GM08714 (cell line): Measurements from ENCODE around the gene FLVCR1.
"Not testable (repeated sequence)": the region's sequence is repeated elsewhere in the genome, so short reads cannot be mapped to it uniquely, and the experiment has no call there.

Source experiments
- H3K4me3 ChIP-seq: fragments of 200-500 bp; sonication (Bioruptor generic); 2 replicates; pipeline ENCODE4 v1.5.1; 2014; ENCODE audit warnings: mild to moderate bottlenecking, low read length, inconsistent platforms
- ZNF274 ChIP-seq: IDR thresholded peaks from 2 replicates; pipeline ENCODE4 v1.6.1; 2012; ENCODE audit warnings: mild to moderate bottlenecking, low read depth, low read length

FLVCR1 gene

DNA sequence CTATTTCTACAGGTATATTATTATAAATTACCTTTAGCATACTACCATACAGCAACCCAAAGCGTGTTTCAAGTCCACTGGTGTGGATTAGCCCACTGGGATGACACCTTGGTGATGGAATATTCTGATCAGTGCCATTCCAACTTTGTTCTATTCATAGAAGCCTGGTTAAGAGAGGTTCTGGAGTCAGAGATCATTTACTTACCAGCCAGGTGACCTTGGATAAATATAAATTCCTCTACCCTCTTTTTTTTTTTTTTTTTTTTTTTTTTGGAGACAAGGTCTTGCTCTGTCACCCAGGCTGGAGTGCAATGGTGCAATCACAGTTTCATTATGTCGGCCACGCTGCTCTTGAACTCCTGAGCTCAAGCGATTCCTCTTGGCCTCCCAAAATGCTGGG lies 10.5 kb upstream of the FLVCR1 start, which contains the start of gene SPATA45:
Gene SPATA45 (minus strand): TSS at position 101 of the 400 bp plus-strand sequence. CDS start 11,500 bp downstream, outside the sequence.
- no peak for TF ChIP-seq ZNF274
- H3K4me3 ChIP-seq = no peak within 1 kb of the TSS

DNA sequence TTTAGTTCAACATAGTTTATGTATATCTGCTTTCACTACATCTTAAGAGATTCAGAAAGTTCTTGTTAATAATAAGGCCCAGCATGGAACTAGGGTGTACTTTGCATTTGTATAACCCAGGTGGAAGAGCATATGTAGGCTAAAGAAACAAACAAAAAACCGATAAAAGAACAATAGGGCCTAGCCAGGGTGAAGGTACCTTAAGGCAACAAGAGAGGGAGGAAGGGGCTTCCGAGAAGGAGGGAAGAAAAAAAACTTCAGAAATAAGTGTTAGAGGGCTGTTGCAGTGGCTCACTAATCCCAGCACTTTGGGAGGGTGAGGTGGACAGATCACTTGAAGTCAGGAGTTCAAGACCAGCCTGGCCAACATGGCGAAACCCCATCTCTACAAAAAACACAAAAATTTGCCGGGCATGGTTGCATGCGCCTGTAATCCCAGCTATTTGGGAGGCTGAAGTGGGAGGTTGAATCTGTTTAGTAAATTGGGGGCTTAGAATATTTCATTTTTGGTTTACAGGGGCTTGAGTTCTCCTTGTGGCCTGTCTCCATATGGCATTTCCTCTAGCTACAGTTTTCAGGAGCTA lies 5.9 kb upstream of the FLVCR1 start:
- no peak for TF ChIP-seq ZNF274
- no peak overlapping the region for H3K4me3 ChIP-seq

DNA sequence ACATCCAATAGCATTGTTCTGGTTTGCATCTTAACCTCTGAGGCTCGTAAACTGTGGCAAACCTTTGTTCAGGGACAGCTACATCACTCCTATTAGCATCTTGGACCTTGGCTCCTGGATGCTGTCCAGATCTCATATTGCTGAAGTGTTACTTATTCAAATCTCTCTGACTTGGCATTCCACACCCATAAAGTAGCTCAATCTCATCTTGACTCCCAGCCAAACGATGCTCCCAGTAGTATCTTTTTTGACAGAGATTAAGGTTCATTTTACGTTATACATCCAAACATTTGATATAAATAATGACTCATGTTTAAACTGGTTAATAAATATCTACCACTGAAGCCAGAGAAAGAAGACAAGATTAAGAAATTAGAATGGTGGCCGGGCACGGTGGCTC lies 4.4 kb upstream of the FLVCR1 start:
- TF ChIP-seq ZNF274 = no peak

DNA sequence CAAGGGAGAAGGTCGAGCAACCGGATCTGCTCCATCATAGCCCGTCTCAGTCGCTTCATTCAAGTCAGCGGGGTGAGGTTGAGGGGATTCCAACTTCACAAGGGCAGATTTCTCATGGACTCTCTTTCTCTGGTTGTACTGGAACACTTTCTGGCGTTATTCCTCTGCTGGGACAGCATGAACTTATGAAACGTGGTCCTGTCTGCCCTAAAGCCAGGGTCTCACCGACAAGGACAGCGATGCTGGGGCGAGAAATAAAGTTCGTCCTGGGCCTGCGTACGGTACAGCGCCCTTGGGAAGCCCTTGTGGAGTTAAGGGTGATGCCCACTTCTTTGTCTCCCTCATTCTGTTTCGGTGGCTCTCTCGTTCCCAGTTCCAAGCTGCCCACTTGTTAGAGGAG lies 1.3 kb upstream of the FLVCR1 start:
- no peak for TF ChIP-seq ZNF274
- H3K4me3 ChIP-seq = peak overlapping the region; percentile 94; the same call in 1 of the 2 replicates

More for the DNA sequence above, 4.4 kb upstream of the FLVCR1 start:
- H3K4me3 ChIP-seq = no peak overlapping the region

DNA sequence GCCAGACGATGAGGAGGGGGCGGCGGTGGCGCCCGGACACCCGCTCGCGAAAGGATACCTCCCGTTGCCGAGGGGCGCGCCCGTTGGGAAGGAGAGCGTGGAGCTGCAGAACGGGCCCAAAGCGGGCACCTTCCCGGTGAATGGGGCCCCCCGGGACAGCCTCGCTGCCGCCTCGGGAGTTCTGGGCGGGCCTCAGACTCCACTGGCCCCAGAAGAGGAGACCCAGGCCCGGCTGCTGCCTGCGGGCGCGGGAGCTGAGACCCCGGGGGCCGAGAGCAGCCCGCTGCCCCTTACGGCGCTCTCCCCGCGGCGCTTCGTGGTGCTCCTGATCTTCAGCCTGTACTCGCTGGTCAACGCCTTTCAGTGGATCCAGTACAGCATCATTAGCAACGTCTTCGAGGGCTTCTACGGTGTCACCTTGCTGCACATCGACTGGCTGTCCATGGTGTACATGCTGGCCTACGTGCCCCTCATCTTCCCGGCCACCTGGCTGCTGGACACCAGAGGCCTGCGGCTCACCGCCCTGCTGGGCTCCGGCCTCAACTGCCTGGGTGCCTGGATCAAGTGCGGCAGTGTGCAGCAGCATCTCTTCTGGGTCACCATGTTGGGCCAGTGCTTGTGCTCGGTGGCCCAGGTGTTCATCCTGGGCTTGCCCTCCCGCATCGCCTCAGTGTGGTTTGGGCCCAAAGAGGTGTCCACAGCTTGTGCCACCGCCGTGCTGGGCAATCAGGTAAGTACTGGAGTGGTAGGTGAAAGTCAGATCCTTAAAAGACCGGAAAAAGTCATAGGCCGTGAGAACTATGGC lies 588 bp downstream of the FLVCR1 start:
- H3K4me3 ChIP-seq = peak overlapping the region; percentile 94
- TF ChIP-seq ZNF274 = no peak

DNA sequence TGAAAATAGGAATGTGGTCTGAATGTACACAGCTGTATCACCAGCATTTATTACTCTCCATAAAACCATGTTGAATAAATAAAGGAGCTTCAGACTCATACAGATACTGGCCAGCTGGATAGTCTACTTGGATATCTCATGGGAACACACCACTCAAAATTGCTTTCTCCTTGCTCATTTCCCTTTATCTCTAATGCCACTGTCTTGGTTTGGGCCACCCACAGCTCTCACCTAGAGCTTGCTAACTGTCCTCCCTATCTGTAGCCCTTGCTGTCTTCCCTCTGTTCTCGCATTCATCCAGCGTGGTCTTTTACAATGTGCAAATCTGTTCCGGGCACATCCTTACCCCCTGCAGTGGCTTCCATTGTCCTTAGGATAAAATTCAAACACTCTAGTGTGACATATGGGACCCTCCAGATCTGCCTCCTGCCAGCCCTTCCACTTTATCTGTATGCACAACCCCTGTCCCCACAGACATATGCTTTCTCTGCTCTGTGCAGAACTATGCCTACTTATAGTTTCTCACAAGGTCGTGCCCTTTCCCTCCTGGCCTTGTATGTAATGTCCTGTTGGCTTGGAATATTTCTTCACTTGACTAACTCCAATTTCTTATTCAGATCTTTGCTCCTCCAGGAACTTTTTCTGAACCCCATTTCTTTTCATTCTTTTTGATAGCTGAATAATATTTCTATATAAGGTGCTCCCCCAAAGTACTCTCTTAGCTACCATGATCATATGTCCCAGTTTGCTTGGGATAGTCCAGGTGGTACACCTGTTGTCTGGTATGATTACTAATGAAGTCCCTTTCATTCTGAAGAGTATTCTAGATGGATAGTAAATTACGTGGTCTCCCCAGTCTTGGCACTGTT lies 2.9 kb downstream of the FLVCR1 start:
- H3K4me3 ChIP-seq = peak overlapping the region; percentile 94
- no peak for TF ChIP-seq ZNF274

DNA sequence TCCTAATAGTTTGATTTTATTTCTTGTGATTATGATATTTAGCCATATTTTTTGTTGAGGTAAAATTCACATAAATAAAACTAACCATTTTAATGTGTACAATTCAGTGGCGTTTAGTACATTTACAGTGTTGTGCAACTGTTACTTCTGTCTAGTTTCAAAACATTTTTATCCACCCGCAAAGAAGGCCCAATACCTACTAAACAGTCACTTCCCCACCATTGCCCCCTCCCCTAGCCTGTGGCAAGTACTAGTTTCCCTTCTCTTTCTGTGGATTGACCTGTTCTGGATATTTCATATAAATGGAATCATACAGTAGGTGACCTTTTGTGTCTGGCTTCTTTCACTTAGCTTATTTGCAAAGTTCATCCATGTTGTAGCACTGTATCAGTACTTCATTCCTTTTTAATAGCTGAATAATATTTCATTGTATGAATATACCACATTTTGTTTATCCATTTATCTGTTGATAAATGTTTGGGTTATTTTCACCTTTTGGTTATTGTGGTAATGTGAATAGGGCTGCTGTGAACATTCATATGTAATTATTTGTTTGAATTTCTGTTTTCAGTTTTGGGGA lies 4.1 kb downstream of the FLVCR1 start:
- no peak for TF ChIP-seq ZNF274
- H3K4me3 ChIP-seq = no peak overlapping the region; the same call in 1 of the 2 replicates

DNA sequence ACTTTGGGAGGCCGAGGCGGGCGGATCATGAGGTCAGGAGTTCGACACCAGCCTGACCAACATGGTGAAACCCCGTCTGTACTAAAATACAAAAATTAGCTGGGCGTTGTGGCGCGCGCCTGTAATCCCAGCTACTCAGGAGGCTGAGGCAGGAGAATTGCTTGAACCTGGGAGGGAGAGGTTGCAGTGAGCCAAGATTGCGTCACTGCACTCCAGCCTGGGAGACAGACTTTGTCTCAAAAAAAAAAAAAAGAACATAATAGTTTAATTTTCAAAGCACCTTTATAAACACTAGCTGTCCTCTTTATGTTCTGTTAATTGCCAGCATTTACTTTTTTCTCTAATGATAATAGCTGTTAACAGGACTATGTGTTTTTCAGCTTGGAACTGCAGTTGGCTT lies 5.3 kb downstream of the FLVCR1 start:
- H3K4me3 ChIP-seq = not testable (repeated sequence)

DNA sequence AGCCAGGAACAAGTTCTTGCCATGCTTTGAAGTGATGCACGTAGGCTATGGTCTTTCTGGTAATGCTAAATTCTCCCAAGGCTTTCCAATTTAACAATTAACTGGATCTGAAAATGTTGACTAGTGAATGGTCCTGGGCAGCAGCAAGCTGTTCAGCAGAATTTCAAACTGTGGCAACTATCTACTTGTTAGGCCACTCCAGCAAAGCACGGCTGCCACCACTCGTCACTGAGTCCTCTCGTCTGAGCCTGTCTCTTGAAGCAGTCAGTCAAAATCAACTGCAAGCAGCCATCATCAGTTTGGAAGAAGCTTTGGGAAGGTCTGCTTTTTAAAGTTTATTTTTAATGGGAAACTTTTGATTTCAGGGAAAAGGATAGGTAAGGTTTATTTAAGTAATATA lies 6.1 kb downstream of the FLVCR1 start:
- H3K4me3 ChIP-seq = no peak overlapping the region
- TF ChIP-seq ZNF274 = no peak

DNA sequence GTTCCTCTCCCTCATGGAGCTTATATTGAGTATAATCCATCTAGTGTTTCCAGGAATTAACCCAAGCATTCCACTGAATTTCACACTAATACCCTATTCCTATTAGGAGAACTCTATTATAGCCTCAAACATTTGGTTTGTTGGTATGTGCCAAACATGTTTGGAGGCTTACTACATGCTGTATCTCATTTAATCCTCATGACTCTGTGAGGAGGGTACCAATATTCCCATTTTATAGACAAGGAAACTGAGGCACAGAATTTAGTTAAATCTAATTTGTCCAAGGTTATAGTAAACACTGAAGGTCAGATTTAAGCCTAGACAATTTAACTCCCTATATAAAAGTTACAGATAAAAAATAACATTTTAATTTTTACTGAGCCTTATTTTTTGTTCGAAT lies 9.1 kb downstream of the FLVCR1 start:
- no peak for TF ChIP-seq ZNF274
- H3K4me3 ChIP-seq = no peak overlapping the region

DNA sequence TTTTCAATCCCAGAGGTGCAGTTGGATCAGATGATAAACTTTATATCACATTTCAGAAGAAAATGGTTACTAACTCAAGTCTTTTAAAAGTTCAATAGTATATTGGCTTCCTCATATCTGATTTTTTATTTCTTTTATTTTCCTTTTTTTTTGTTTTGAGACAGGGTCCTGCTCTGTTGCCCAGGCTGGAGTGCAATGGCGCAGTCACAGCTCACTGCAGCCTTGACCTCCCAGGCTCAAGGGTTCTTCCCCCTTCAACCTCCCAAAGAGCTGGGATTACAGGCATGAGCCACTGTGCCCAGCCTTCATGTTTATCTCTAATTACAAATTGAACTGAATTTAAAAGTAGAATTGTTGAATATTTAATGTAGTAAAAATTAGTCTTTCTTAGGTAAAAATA lies 13.9 kb downstream of the FLVCR1 start:
- H3K4me3 ChIP-seq = no peak overlapping the region
- no peak for TF ChIP-seq ZNF274

DNA sequence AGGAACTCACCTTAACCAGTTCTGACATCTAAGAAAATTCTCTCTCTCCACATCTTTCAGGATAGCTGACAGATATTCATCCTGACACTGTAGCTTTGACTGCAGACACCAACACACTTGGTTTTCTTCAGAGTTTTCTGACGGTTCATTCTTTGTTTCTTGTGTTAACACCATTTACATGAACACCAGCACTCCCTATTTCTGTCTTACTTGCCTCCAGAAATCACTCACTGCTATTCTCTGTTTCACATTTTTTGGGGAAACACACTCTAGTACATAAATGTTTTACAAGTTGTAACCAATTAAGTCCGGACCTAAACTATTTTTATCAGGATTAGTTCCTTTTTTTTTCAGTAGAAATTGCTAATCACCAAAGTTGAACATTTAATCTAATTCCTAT lies 15.4 kb downstream of the FLVCR1 start:
- H3K4me3 ChIP-seq = no peak overlapping the region
- no peak for TF ChIP-seq ZNF274

DNA sequence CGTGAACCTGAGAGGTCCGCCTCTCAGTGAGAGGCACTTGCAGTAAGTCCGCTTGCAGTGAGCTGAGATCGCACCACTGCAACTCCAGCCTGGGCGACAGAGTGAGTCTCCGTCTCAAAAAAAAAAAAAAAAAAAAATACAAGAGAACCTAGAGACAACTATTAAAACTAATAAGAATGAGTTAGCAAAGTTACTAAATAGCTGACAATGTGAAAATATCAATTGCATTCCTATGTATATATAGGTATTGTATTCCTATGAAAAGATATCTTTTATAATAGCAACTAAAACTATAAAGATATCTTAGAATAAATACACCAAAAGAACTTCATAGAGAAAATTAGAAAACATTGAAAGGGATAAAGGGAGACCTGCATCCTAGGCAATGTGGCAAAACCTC lies 20.3 kb downstream of the FLVCR1 start:
- TF ChIP-seq ZNF274 = no peak
- no peak overlapping the region for H3K4me3 ChIP-seq
